ENCODE measurements around the gene B4GALT5.
"Not testable (repeated sequence)": the region's sequence is repeated elsewhere in the genome, so short reads cannot be mapped to it uniquely, and the experiment has no call there.

B4GALT5 gene

DNA sequence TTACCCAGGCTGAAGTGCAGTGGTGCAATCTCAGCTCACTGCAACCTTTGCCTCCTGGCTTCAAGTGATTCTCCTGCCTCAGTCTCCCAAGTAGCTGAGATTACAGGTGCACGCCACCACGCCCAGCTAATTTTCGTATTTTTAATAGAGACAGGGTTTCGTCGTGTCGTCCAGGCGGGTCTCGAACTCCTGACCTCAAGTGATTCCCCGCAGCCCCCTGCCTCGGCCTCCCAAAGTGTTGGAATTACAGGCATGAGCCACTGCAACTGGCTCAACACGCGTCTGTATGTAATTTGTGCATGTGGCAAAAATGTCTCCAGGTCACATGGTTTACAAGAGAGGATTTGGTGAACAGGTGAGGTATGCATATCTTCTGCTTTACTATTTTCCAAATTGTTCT is 7.6 kb upstream of the B4GALT5 start:
- not testable (repeated sequence) for H3K79me1 ChIP-seq (replicated peaks; ENCODE audit: low read length, poor library complexity, severe bottlenecking)
- WGBS, result 96% methylated on average over 12 of the region's 12 CpGs

DNA sequence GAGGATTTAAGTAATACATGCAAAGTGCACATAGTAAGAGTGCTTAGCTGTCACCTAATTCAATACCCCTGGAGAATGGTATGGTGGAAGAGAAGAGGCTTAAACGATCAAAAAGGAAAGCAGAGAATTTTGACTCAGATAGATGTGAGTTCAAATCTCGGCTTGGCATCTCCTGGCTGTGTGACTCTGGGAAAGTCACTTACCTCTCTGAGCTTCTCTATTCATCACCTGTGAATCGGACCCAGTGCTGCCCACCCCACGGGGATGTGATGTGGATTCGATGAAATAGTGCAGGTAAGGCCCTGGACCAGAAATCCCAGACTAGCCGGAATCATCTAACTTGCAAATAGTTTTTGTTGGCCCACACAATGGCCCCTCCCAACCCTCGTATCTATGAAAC is 1.8 kb upstream of the B4GALT5 start:
- Histone ChIP-seq H2BK15ac (ENCODE audit: low read depth, poor library complexity, severe bottlenecking) (no peak overlapping the region), H2AFZ (ENCODE audit: low read depth, low read length) (no peak overlapping the region), H3K23ac (ENCODE audit: low read length in 2 of 2) (no peak overlapping the region), H3K79me1 (replicated peaks; ENCODE audit: low read length, poor library complexity, severe bottlenecking) (peaks cover 2% of the 10 kb centered on the region), H3K27me3 (ENCODE audit: control insufficient read depth in 1 of 2, insufficient read depth in 1 of 2, low read length in 2 of 2) (no peaks in the 10 kb centered on the region), H3K4me1 (ENCODE audit: control insufficient read depth, insufficient read depth, low read depth, low read length) (peaks cover 6% of the 10 kb centered on the region), H3K9me3 (ENCODE audit: control insufficient read depth, low read length) (no peaks in the 10 kb centered on the region), H3K9ac (ENCODE audit: low read length) (no peak overlapping the region), H2AK5ac (ENCODE audit: low read length, severe bottlenecking) (no peak overlapping the region), H2BK12ac (ENCODE audit: low read length in 2 of 2) (no peak overlapping the region), H3K4ac (ENCODE audit: low read depth in 1 of 2, low read length in 2 of 2) (no peak overlapping the region), H3K36me3 (ENCODE audit: control insufficient read depth in 1 of 2, insufficient read depth in 2 of 2, low read depth in 1 of 2, low read length in 2 of 2) (no peaks in the 10 kb centered on the region), H4K8ac (ENCODE audit: low read length) (no peak overlapping the region), H3K4me3 (ENCODE audit: insufficient read depth in 1 of 2, low read depth in 1 of 2, low read length in 2 of 2) (no peak overlapping the region), H3K18ac (ENCODE audit: low read depth in 1 of 2, low read length in 2 of 2) (no peak overlapping the region), H3K27ac (ENCODE audit: low read length, poor library complexity, severe bottlenecking) (no peak overlapping the region), H4K91ac (ENCODE audit: low read length) (no peak overlapping the region), H3K14ac (ENCODE audit: low read length in 2 of 2) (no peak overlapping the region), H2BK120ac (ENCODE audit: low read depth, low read length) (no peak overlapping the region), H3K4me2 (ENCODE audit: low read length, poor library complexity, severe bottlenecking) (no peak overlapping the region), H2BK5ac (ENCODE audit: low read depth, low read length, poor library complexity, severe bottlenecking) (no peak overlapping the region)
- WGBS, result 94% methylated on average over 7 of the region's 7 CpGs
- no peak for DNase-seq

More for the DNA sequence above, 7.6 kb upstream of the B4GALT5 start:
- not testable (repeated sequence) for H3K18ac ChIP-seq (ENCODE audit: low read depth in 1 of 2, low read length in 2 of 2); H3K4me1 ChIP-seq (ENCODE audit: control insufficient read depth, insufficient read depth, low read depth, low read length); H4K8ac ChIP-seq (ENCODE audit: low read length); H3K27ac ChIP-seq (ENCODE audit: low read length, poor library complexity, severe bottlenecking); H2BK5ac ChIP-seq (ENCODE audit: low read depth, low read length, poor library complexity, severe bottlenecking); H3K4me3 ChIP-seq (ENCODE audit: insufficient read depth in 1 of 2, low read depth in 1 of 2, low read length in 2 of 2); H2BK120ac ChIP-seq (ENCODE audit: low read depth, low read length); H3K9me3 ChIP-seq (ENCODE audit: control insufficient read depth, low read length); H3K9ac ChIP-seq (ENCODE audit: low read length); H2AFZ ChIP-seq (ENCODE audit: low read depth, low read length); H4K91ac ChIP-seq (ENCODE audit: low read length); DNase-seq; H3K27me3 ChIP-seq (ENCODE audit: control insufficient read depth in 1 of 2, insufficient read depth in 1 of 2, low read length in 2 of 2); H2BK12ac ChIP-seq (ENCODE audit: low read length in 2 of 2); H2AK5ac ChIP-seq (ENCODE audit: low read length, severe bottlenecking); H3K4ac ChIP-seq (ENCODE audit: low read depth in 1 of 2, low read length in 2 of 2); H3K23ac ChIP-seq (ENCODE audit: low read length in 2 of 2); H2BK15ac ChIP-seq (ENCODE audit: low read depth, poor library complexity, severe bottlenecking); H3K14ac ChIP-seq (ENCODE audit: low read length in 2 of 2); H3K4me2 ChIP-seq (ENCODE audit: low read length, poor library complexity, severe bottlenecking); H3K36me3 ChIP-seq (ENCODE audit: control insufficient read depth in 1 of 2, insufficient read depth in 2 of 2, low read depth in 1 of 2, low read length in 2 of 2)

DNA sequence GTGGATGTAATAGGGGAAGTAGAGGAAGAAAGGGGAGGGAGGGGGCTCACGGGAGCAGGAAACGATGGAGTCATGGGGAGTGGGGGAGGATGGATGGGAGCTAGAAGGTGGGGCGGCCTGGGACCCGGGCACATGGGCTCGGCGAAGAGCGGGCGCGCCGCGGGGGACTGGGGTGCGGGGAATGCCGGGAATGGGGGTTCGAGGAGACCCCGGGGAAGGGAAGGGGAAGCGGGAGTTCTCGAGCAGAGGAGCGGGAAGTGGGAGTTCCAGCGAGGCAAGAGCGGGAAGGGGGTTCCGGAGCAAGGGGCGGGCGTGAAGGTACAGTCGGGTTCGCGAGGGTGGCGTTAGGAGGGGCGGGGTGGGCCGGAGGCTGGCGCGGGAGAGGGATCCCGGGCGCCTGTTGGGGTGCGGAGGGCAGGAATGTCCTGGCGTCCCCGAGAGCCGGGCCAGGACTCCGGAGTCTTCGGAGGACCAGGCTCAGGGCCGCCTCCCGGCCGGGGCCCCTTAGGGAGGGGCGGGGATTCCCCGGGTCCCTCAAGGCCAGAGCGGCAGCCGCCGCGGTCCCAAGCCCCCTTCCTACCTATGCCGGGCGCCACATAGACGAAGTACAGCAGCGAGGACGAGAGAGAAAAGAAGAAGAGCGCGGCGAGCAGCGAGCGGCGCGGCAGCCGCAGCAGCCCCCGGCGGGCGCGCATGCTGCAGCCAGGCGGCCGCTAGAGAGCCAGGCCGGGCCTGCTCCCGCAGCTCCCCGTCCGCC is 504 bp downstream of the B4GALT5 start:
- H3K36me3 ChIP-seq (ENCODE audit: control insufficient read depth in 1 of 2, insufficient read depth in 2 of 2, low read depth in 1 of 2, low read length in 2 of 2), result no peaks in the 10 kb centered on the region
- H3K23ac ChIP-seq (ENCODE audit: low read length in 2 of 2), result peak overlapping the region; percentile 64 to 89
- peak overlapping the region; percentile 68 for H2BK15ac ChIP-seq (ENCODE audit: low read depth, poor library complexity, severe bottlenecking)
- peak; percentile 63 for DNase-seq
- peak overlapping the region; percentile 35 for H2BK5ac ChIP-seq (ENCODE audit: low read depth, low read length, poor library complexity, severe bottlenecking)
- peak overlapping the region; percentile 64 for H4K8ac ChIP-seq (ENCODE audit: low read length)
- peak overlapping the region; percentile 82 for H4K91ac ChIP-seq (ENCODE audit: low read length)
- peaks cover 2% of the 10 kb centered on the region for H3K79me1 ChIP-seq (replicated peaks; ENCODE audit: low read length, poor library complexity, severe bottlenecking)
- H3K27me3 ChIP-seq (ENCODE audit: control insufficient read depth in 1 of 2, insufficient read depth in 1 of 2, low read length in 2 of 2), result no peaks in the 10 kb centered on the region
- H3K27ac ChIP-seq (ENCODE audit: low read length, poor library complexity, severe bottlenecking), result peak overlapping the region; percentile 36
- peak overlapping the region in 1 of 2 experiments; percentile 78 for H2BK12ac ChIP-seq (ENCODE audit: low read length in 2 of 2)
- H3K4ac ChIP-seq (ENCODE audit: low read depth in 1 of 2, low read length in 2 of 2), result peak overlapping the region in 1 of 2 experiments; percentile 92
- no peak overlapping the region for H2AK5ac ChIP-seq (ENCODE audit: low read length, severe bottlenecking)
- H3K4me3 ChIP-seq (ENCODE audit: insufficient read depth in 1 of 2, low read depth in 1 of 2, low read length in 2 of 2), result peak overlapping the region; percentile 82 to 88
- peak overlapping the region; percentile 92 for H2AFZ ChIP-seq (ENCODE audit: low read depth, low read length)
- H3K9me3 ChIP-seq (ENCODE audit: control insufficient read depth, low read length), result no peaks in the 10 kb centered on the region
- H3K4me1 ChIP-seq (ENCODE audit: control insufficient read depth, insufficient read depth, low read depth, low read length), result peaks cover 6% of the 10 kb centered on the region
- peak overlapping the region; percentile 71 for H3K4me2 ChIP-seq (ENCODE audit: low read length, poor library complexity, severe bottlenecking)
- WGBS, result under 1% methylated on average over 44 of the region's 71 CpGs
- H2BK120ac ChIP-seq (ENCODE audit: low read depth, low read length), result peak overlapping the region; percentile 85
- H3K9ac ChIP-seq (ENCODE audit: low read length), result peak overlapping the region; percentile 88
- H3K14ac ChIP-seq (ENCODE audit: low read length in 2 of 2), result peak overlapping the region; percentile 2 to 96
- peak overlapping the region; percentile 94 to 97 for H3K18ac ChIP-seq (ENCODE audit: low read depth in 1 of 2, low read length in 2 of 2)

DNA sequence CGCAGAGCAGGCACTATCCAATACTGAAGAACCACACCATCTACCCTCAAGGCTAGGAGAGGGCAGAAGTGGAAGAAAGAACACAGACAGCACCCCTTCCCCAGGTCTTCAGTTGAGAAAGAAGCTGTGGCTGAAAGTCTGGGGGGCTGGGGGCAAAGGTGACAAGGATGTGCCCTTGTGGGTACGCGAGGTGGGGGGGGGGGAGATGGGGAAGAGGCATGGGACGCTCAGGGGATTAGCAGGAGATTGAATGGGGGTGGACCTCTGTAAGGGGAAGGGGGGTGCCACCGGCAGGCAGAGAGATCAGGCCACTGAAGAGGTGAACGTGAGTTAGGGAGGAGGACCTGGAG is 1.1 kb downstream of the B4GALT5 start:
- H3K23ac ChIP-seq (ENCODE audit: low read length in 2 of 2), result peak overlapping the region in 1 of 2 experiments; percentile 89
- no peak overlapping the region for H3K27ac ChIP-seq (ENCODE audit: low read length, poor library complexity, severe bottlenecking)
- no peak overlapping the region for H4K8ac ChIP-seq (ENCODE audit: low read length)
- H2BK120ac ChIP-seq (ENCODE audit: low read depth, low read length), result no peak overlapping the region
- peak overlapping the region; percentile 88 for H3K9ac ChIP-seq (ENCODE audit: low read length)
- H2BK15ac ChIP-seq (ENCODE audit: low read depth, poor library complexity, severe bottlenecking), result no peak overlapping the region
- no peak overlapping the region for H4K91ac ChIP-seq (ENCODE audit: low read length)
- no peak overlapping the region for H2BK5ac ChIP-seq (ENCODE audit: low read depth, low read length, poor library complexity, severe bottlenecking)
- peaks cover 2% of the 10 kb centered on the region for H3K4me1 ChIP-seq (ENCODE audit: control insufficient read depth, insufficient read depth, low read depth, low read length)
- DNase-seq, result no peak
- peak overlapping the region in 1 of 2 experiments; percentile 92 for H3K4ac ChIP-seq (ENCODE audit: low read depth in 1 of 2, low read length in 2 of 2)
- no peaks in the 10 kb centered on the region for H3K36me3 ChIP-seq (ENCODE audit: control insufficient read depth in 1 of 2, insufficient read depth in 2 of 2, low read depth in 1 of 2, low read length in 2 of 2)
- H3K14ac ChIP-seq (ENCODE audit: low read length in 2 of 2), result peak overlapping the region in 1 of 2 experiments; percentile 96
- H2AK5ac ChIP-seq (ENCODE audit: low read length, severe bottlenecking), result no peak overlapping the region
- H3K4me2 ChIP-seq (ENCODE audit: low read length, poor library complexity, severe bottlenecking), result peak overlapping the region; percentile 71
- 2% methylated on average over 5 of the region's 6 CpGs for WGBS
- peak overlapping the region in 1 of 2 experiments; percentile 97 for H3K18ac ChIP-seq (ENCODE audit: low read depth in 1 of 2, low read length in 2 of 2)
- H2BK12ac ChIP-seq (ENCODE audit: low read length in 2 of 2), result peak overlapping the region in 1 of 2 experiments; percentile 69
- peak overlapping the region; percentile 82 to 88 for H3K4me3 ChIP-seq (ENCODE audit: insufficient read depth in 1 of 2, low read depth in 1 of 2, low read length in 2 of 2)
- H3K9me3 ChIP-seq (ENCODE audit: control insufficient read depth, low read length), result no peaks in the 10 kb centered on the region
- H3K27me3 ChIP-seq (ENCODE audit: control insufficient read depth in 1 of 2, insufficient read depth in 1 of 2, low read length in 2 of 2), result no peaks in the 10 kb centered on the region
- H2AFZ ChIP-seq (ENCODE audit: low read depth, low read length), result no peak overlapping the region
- H3K79me1 ChIP-seq (replicated peaks; ENCODE audit: low read length, poor library complexity, severe bottlenecking), result peaks cover 2% of the 10 kb centered on the region

Measured in mesenchymal stem cell (in vitro differentiated cells and primary cell).